Transverse colon (tissue), 4 donors: ENCODE results near the gene UNCX.

Experiments
- POLR2A ChIP-seq: fragments of 450-650 bp; IDR thresholded peaks from one replicate; pipeline ENCODE4 v1.6.1; 2016; ENCODE audit warnings: antibody characterized with exemption, mild to moderate bottlenecking, moderate library complexity
- POLR2AphosphoS5 ChIP-seq, 3 donors: sonication (generic); formaldehyde crosslinking; IDR thresholded peaks; one replicate each; pipeline ENCODE4 v1.6.1; 2016; ENCODE audit warnings: antibody characterized with exemption in 3 of 3
- TF ChIP-seq, protein P1 (sequence below), 5 experiments: fragments of 200-600 bp in 3 of 5; fragments of 450-650 bp in 2 of 5; sonication (generic) in 3 of 5; IDR thresholded peaks; 1 replicate in 2 of 5; 2 replicates in 3 of 5; pipeline ENCODE4 v1.5.1; 2016 to 2017; ENCODE audit warnings: antibody characterized with exemption in 5 of 5, inconsistent platforms in 3 of 5, mild to moderate bottlenecking in 2 of 5, moderate library complexity in 1 of 5

DNA sequence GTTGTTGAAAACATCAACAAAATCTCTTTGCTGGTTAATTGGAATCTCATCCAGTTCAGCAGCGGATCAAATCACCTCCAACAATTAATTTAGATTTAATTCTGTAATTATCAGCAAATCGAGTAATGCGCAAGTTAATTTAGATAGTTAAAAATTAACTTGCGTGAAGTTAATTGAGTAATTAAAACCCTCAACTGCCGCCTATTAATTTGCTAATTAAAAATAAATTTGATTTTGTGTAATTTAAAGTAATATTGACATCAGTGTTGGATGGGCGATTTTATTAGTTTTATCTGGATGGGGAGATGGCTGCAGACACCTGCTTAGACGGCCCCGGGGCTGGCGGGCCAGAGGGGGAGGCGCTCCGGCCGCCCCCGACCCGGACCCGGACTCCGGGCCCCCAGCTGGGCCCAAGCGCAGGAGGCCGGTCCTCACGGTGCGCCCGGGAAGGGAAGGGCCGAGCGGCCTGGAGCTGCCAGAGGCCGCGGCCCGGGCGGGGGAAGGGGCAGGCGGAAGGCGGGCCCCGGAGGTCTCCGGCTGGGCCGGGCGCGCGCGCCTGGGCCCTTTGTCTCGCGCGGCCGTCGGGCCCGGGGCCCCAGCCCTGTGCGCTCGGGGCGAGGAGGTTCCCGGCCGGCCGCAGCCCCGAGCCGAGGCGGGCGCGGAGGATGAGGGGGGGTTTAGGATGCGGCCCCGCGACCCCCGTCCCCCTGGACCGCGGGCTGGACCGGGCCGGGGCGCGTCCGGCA, 3.3 kb upstream of the UNCX start:
- TF ChIP-seq, protein P1, sequence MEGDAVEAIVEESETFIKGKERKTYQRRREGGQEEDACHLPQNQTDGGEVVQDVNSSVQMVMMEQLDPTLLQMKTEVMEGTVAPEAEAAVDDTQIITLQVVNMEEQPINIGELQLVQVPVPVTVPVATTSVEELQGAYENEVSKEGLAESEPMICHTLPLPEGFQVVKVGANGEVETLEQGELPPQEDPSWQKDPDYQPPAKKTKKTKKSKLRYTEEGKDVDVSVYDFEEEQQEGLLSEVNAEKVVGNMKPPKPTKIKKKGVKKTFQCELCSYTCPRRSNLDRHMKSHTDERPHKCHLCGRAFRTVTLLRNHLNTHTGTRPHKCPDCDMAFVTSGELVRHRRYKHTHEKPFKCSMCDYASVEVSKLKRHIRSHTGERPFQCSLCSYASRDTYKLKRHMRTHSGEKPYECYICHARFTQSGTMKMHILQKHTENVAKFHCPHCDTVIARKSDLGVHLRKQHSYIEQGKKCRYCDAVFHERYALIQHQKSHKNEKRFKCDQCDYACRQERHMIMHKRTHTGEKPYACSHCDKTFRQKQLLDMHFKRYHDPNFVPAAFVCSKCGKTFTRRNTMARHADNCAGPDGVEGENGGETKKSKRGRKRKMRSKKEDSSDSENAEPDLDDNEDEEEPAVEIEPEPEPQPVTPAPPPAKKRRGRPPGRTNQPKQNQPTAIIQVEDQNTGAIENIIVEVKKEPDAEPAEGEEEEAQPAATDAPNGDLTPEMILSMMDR (IDR thresholded peaks at IDR 0.05) = no peak
- TF ChIP-seq POLR2A = no peak
- no peak for TF ChIP-seq POLR2AphosphoS5 (IDR thresholded peaks at IDR 0.05)
